ENCODE data around the gene CHPF.
A peak's percentile ranks its signal among the peaks of the same experiment; 100 is the strongest.

Gene CHPF

DNA sequence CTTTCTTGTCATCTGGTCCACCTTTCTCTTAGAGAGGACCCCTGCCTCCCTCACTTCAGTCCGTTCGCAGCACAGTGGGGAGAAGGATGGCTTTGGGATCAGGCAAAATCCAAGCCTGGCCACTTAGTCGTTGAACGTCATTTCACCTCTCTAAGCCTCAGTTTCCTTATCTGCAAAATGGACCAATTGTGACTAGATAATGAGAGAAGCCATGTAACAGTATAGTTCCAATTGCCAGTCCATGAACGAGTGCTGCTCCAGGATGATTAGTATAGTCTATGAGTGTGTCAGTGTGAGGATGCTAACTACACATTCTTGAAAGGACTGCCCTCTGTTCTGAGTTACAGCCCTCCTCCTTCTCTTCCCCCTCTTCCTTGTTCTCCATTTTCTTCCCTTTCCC lies 29.6 kb upstream of the CHPF start:
- DNase-seq = no peak
- Histone ChIP-seq H3K36me3 (peaks cover 0 to under 1% (median 0%) of the 10 kb centered on the region in 3 donors), H3K4me3 (no peak overlapping the region), H3K4me1 (peaks cover 0 to 22% (median 8%) of the 10 kb centered on the region in 4 donors), H3K27ac (no peak overlapping the region), H3K27me3 (peaks cover 0 to 22% of the 10 kb centered on the region in 2 donors), H3K9me3 (no peaks in the 10 kb centered on the region)
- intact Hi-C loops (cut with DNase I; ENCODE audit: low total_unique reads) = no loop called here
- TF ChIP-seq, protein P1, sequence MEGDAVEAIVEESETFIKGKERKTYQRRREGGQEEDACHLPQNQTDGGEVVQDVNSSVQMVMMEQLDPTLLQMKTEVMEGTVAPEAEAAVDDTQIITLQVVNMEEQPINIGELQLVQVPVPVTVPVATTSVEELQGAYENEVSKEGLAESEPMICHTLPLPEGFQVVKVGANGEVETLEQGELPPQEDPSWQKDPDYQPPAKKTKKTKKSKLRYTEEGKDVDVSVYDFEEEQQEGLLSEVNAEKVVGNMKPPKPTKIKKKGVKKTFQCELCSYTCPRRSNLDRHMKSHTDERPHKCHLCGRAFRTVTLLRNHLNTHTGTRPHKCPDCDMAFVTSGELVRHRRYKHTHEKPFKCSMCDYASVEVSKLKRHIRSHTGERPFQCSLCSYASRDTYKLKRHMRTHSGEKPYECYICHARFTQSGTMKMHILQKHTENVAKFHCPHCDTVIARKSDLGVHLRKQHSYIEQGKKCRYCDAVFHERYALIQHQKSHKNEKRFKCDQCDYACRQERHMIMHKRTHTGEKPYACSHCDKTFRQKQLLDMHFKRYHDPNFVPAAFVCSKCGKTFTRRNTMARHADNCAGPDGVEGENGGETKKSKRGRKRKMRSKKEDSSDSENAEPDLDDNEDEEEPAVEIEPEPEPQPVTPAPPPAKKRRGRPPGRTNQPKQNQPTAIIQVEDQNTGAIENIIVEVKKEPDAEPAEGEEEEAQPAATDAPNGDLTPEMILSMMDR (IDR thresholded peaks at IDR 0.05) = no peak

DNA sequence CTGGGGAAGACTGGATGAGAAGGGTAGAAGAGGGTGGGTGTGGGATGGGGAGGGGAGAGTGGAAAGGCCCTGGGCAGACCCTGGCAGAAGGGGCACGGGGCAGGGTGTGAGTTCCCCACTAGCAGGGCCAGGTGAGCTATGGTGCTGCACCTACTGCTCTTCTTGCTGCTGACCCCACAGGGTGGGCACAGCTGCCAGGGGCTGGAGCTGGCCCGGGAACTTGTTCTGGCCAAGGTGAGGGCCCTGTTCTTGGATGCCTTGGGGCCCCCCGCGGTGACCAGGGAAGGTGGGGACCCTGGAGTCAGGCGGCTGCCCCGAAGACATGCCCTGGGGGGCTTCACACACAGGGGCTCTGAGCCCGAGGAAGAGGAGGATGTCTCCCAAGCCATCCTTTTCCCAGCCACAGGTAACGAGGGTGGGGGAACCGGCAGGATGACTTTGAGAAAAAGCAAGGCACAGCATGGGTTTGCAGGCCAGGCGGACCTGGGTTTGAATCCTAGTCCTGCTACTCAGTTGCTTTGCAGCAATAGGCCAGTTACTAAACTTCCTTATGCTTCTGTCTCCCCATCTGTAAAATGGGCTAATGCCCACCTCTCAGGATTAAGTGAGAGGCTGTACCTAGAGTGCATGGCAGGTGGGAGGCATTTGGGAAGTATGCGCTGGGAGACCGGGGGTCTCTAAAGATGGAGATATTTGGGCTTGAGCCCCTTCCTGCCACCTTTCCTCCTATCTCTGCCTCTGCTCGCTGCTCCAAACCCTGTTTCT lies 28.8 kb upstream of the CHPF start, which contains the start of gene INHA:
INHA (plus strand) TSS at position 74 of the 765 bp plus-strand sequence; CDS start at position 139, 65 bp downstream.
- H3K36me3 ChIP-seq = peaks cover 0 to 8% (median 0%) of the 10 kb centered on the region in 3 donors
- no peaks in the 10 kb centered on the region for H3K9me3 ChIP-seq
- no peak for DNase-seq
- TF ChIP-seq, protein P1 (IDR thresholded peaks at IDR 0.05) = no peak
- peaks cover 0 to 22% (median 8%) of the 10 kb centered on the region in 4 donors for H3K4me1 ChIP-seq
- intact Hi-C loops (cut with DNase I; ENCODE audit: low total_unique reads) = no loop called here
- peaks cover 0 to 22% of the 10 kb centered on the region in 2 donors for H3K27me3 ChIP-seq
- H3K27ac ChIP-seq = peak within 1 kb of the TSS; percentile 86 to 87
- H3K4me3 ChIP-seq = peak within 1 kb of the TSS; percentile 62 to 70

DNA sequence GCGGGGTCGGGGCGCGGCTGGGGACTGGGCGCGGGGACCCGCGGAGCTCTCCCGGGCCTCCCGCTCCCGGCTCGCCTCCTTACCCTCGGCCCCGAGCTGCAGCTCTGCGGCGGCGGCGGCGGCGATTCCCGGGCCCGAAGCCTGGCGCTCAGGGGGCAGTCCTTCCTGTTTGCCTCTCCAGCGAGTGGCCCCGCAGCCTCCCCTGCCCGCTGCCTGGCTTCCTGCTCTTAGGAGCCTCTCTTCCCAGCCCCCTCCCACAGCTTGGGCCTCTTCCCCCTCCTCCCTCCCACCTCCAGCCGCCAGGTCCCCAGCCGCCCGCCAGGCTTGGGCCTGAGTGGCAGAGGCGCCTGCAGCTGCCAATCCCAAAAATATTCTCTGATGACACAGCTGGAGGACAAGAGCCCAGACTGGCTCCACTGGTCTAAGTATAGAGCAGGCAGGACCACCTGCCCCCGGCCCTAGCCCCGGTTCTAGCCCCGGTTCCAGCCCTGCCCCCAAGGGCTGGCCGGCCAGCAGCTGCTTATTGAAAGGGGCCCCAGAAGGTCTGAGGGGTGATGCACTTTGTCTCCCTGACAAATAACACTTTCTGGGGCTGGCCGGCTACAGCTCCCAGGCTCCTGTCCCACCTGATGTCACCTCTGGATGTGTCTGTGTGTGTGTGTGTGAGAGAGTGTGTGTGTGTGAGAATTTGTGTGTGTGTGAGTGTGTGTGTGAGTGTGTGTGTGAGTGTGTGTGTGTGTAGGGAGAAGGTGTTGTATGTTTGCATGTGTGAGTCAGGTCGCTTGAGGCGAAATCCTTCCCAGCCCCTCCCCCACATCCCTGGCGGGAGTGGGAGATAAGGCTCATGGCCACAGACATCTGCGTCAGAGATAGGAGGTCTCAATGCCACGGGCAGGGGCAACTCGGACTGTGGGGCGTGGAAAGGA lies 28.0 kb upstream of the CHPF start, which contains the start of gene OBSL1:
OBSL1 (minus strand) TSS at position 229 of the 926 bp plus-strand sequence. CDS start 307 bp downstream, outside the sequence.
- peaks cover 0 to 16% (median 0%) of the 10 kb centered on the region in 3 donors for H3K36me3 ChIP-seq
- TF ChIP-seq, protein P1 (IDR thresholded peaks at IDR 0.05) = no peak
- H3K27me3 ChIP-seq = peaks cover 0 to 14% of the 10 kb centered on the region in 2 donors
- intact Hi-C loops (cut with DNase I; ENCODE audit: low total_unique reads) = no loop called here
- peaks cover 0 to 22% (median 8%) of the 10 kb centered on the region in 4 donors for H3K4me1 ChIP-seq
- H3K4me3 ChIP-seq = peak within 1 kb of the TSS; percentile 62 to 70
- H3K9me3 ChIP-seq = no peaks in the 10 kb centered on the region
- H3K27ac ChIP-seq = peak within 1 kb of the TSS; percentile 86 to 87
- DNase-seq = peak; percentile 55 to 87

DNA sequence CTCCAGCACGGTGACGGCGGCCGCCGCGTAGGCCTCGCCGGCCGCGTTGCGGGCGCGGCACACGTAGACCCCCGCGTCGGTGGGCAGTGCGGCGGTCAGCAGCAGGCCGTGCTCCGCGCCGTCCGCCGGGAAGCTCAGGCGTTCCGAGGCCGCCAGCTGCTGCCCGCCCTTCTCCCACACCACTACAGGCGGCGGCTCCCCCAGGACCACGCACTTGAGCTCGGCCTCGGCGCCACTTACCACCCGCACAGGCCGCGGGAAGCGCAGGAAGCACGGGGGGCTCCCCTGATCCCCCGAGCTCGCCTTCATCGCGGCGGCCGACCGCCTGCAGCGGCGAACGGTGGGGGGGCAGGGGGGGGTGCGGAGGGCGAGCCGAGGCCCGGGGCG lies 27.3 kb upstream of the CHPF start:
- Histone ChIP-seq H3K27me3 (peaks cover 0 to 10% of the 10 kb centered on the region in 2 donors), H3K4me3 (peak overlapping the region; percentile 62 to 70), H3K9me3 (no peaks in the 10 kb centered on the region), H3K36me3 (peaks cover 0 to 23% (median 0%) of the 10 kb centered on the region in 3 donors), H3K27ac (peak overlapping the region; percentile 86 to 87), H3K4me1 (peaks cover 0 to 22% (median 8%) of the 10 kb centered on the region in 4 donors)
- no peak for DNase-seq
- intact Hi-C loops (cut with DNase I; ENCODE audit: low total_unique reads) = no loop called here
- TF ChIP-seq, protein P1 (IDR thresholded peaks at IDR 0.05) = no peak

DNA sequence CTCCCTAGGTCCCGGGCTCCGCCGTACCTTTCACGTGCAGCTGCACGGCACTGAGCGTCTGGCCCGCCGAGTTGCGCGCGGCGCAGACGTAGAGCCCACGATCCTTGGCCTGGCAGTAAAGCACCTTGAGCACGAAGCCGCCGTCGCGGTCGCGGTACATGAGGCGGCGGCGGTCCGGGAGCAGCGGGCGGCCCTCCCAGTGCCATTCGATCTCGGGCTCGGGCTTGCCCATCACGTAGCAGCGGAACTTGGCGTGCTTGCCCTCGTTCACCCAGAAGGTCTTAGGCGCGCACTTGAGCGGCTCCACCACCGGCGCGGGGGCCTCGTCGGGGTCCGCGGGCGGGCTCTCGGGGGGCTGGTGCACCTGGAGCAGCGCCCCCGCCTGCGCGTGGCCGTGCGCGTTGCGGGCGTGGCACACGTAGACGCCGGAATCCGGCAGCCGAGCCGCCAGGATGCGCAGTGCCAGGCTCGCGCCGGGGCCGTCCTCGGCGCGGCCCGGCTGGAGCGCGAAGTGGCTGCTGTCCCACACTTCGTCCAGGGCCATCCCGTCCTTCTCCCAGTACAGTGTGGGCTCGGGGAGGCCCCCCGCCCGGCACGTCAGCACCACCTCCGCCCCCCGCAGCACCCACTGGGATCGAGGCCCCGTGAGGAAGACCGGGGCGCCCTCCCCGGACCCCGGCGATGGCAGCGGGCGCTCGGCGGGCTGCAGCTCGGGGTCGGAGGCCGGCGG lies 26.8 kb upstream of the CHPF start:
- H3K9me3 ChIP-seq = no peaks in the 10 kb centered on the region
- intact Hi-C loops (cut with DNase I; ENCODE audit: low total_unique reads) = no loop called here
- DNase-seq = no peak

More for the DNA sequence above, 26.8 kb upstream of the CHPF start:
- Histone ChIP-seq H3K4me1 (peaks cover 0 to 22% (median 8%) of the 10 kb centered on the region in 4 donors), H3K27me3 (peaks cover 0 to 6% of the 10 kb centered on the region in 2 donors), H3K4me3 (peak overlapping the region; percentile 62 to 70), H3K27ac (peak overlapping the region; percentile 86 to 87), H3K36me3 (peaks cover 0 to 28% (median 0%) of the 10 kb centered on the region in 3 donors)
- TF ChIP-seq, protein P1 (IDR thresholded peaks at IDR 0.05) = no peak

Data from tibial artery (tissue), 4 donors.